OCI-M2 (cell line): Measurements from ENCODE around the gene KRTAP5-7.
"Not testable (repeated sequence)": the region's sequence is repeated elsewhere in the genome, so short reads cannot be mapped to it uniquely, and the experiment has no call there.

Experiments
- DNase-seq: peaks from one replicate; lab custom pipeline; 2025; ENCODE audit not compliant: unreplicated experiment; lab: John Stamatoyannopoulos, UW

The KRTAP5-7 gene

GRCh38 chr11:71532036-71532610 is 5.1 kb downstream of the KRTAP5-7 start:
- no peak for DNase-seq

GRCh38 chr11:71534711-71535608 is 7.9 kb downstream of the KRTAP5-7 start:
- not testable (repeated sequence) for DNase-seq

GRCh38 chr11:71535825-71536224 is 8.8 kb downstream of the KRTAP5-7 start:
- no peak for DNase-seq

- DNase-seq, result no peak
Measured at GRCh38 chr11:71537537-71537936, 10.5 kb downstream of the KRTAP5-7 start.

DNA sequence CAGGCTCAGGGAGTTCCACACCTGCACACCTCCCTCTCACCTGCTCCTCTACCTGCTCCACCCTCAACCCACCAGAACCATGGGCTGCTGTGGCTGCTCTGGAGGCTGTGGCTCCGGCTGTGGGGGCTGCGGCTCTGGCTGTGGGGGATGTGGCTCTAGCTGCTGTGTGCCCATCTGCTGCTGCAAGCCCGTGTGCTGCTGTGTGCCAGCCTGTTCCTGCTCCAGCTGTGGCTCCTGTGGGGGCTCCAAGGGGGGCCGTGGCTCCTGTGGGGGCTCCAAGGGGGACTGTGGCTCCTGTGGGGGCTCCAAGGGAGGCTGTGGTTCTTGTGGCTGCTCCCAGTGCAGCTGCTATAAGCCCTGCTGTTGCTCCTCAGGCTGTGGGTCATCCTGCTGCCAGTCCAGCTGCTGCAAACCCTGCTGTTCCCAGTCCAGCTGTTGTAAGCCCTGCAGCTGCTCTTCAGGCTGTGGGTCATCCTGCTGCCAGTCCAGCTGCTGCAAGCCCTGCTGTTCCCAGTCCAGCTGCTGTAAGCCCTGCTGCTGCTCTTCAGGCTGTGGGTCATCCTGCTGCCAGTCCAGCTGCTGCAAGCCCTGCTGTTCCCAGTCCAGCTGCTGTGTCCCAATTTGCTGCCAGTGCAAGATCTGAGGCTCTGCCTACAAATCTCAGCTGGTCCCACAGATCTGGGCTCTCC is 11.1 kb downstream of the KRTAP5-7 start, which contains the start of gene KRTAP5-8:
KRTAP5-8 (plus strand) TSS at position 49 of the 689 bp plus-strand sequence; CDS start at position 80, 31 bp downstream.
- not testable (repeated sequence) for DNase-seq

- DNase-seq, result no peak
Measured at GRCh38 chr11:71538666-71538990, 11.6 kb downstream of the KRTAP5-7 start.

DNA sequence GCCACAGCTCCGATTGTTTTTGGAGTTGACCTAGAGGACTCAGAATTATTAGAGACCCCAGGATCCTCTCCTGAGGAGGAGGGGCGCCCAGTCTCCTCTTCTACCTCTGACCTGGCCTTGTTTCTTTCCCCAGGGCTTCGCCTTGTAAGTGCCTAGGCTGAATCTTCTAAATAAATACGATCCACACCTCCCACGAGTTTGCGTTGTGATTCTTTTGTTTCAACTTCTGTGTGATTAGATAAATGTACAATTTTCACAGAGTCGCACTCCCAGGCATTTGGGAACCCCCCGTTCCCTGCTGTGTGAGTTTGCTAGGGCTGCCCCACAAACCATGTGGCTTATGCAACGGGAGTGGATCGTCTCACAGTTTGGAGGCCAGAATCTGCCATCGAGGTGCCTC is 11.9 kb downstream of the KRTAP5-7 start:
- DNase-seq, result no peak

GRCh38 chr11:71539971-71540370 is 12.9 kb downstream of the KRTAP5-7 start:
- DNase-seq, result not testable (repeated sequence)

DNA sequence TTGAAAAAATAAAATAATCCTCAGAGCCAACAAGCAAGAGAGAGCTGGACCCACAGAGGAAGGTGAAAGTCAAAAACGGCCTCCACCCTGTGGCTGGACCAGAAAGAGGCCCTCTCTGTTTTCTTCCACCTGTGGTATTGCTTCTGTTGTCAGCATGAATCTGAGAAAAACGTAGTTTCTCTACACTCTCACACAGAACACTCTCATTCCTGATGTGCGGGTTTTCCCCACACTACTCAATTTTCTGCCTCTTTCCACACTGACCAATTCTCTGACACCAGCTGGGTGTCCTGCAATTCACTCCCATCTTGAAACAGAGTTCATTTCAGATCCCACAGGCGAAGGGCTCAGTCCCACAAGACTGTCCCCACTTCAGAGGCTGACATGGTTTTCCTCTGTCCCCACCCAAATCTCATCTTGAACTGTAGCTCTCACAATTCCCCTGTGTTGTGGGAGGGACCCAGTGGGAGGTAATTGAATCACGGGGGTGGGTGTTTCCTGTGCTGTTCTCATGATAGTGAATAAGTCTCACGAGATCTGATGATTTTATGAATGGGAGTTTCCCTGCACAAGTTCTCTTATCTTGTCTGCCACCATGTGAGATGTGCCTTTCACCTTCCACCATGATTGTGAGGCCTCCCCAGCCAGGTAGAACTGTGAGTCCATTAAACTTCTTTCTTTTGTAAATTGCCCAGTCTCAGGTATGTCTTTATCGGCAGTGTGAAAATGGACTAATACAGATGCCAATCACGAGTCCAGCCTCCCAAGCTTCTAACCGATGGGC is 13.6 kb downstream of the KRTAP5-7 start:
- not testable (repeated sequence) for DNase-seq

DNA sequence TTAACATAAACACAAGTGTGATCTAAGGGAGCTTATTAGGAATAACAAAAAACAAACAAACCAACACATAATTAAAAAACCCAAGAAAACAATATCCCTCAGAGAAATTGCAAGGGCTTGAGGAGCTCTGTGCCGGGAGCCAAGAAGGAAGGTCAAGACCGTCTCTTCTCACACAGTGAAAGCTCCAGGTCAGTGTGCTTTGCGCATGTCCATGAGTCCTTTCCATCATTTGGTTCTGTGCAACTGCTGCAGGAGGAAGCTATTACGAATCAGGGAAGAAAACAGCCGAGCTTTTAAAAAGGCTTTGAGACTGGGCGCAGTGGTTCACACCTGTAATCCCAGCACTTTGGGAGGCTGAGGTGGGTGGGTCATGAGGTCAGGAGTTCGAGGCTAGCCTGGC is 15.3 kb downstream of the KRTAP5-7 start:
- no peak for DNase-seq

DNA sequence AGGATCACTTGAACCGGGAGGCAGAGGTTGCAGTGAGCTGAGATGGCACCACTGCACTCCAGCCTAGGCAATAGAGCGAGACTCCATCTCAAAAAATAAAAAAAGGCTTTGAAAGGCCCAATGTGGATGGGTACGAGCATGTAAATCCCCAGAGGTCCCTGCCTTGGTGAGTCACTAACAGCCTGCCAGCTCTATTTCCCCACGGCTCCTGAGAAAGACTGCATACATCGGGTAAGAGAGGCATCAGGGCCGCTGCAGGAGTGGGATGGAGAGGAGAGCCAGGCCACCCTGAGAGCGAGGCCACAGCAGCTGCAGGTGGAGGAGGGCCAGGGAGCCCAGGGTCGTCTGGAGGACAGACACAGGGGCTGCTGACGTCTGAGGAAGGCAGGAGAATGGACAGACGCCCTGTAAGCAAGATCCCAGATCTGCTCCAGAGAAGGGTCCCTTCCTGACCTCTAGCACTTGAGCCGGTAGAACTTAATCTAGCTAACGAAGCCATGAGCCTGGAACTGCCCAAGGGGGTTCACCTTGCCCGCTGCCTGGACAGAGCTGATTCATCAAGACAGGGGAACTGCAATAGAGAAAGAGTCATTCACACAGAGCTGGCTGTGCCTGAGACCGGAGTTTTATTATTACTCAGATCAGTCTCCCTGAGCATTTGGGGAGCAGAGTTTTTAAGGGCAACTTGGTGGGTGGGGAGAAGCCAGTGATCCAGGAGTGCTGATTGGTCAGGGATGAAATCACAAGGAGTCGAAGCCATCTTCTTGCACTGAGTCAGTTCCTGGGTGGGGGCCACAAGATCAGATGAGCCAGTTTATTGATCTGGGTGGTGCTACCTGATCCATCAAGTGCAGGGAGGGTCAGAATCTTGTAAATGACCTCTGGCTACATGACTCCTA is 16.1 kb downstream of the KRTAP5-7 start:
- DNase-seq, result no peak

DNA sequence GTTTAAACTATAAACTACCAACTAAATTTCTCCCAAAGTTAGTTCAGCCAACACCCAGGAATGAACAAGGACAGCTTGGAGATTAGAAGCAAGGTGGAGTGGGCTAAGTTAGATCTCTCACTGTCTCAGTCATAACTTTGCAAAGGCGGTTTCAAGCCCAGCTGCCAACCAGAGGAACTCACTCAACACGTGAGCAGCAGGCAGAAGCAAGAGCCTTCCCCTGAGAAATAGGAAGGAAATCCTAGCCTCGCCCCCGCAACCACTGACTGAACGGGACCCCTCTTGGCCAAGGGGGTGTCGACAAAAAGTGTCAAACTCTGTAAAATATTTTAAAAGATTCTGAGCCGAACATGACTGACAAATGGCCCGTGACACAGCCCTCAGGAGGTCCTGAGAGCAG is 16.8 kb downstream of the KRTAP5-7 start:
- no peak for DNase-seq

- DNase-seq, result no peak
Measured at GRCh38 chr11:71544525-71545214, 17.6 kb downstream of the KRTAP5-7 start.

DNA sequence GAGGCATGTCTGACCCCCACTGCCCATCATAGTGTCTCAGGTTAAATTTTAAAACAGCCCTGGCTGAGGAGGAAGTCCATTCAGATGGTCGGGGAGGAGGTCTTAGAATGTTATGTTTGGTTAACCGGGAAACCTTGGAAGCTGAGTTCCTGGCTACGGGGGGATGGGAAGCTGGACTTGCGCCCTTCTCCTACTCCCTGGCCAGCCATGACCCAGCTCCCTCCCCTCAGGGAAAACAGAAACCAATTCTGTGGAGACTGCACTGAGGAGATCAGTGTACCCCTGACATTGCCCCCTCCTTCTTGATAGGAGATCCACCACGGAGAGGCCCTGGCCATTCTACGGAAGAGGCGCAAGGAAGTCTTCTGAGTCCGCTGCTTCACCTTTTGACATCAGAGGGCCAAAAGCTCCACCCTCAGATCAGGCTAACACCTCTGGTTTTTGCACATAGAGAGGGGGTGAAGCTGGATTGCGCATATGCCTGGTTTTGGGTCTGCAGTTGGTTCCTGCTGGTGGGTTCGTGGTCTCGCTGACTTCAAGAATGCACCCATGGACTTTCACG is 18.4 kb downstream of the KRTAP5-7 start:
- DNase-seq, result no peak

- no peak for DNase-seq
Measured at GRCh38 chr11:71548120-71548519, 21.1 kb downstream of the KRTAP5-7 start, which contains the start of gene KRTAP5-9. Gene KRTAP5-9 (plus strand): TSS chr11:71548420. CDS start chr11:71548658, 238 bp downstream.

- DNase-seq, result no peak
Measured at GRCh38 chr11:71548716-71549151, 21.7 kb downstream of the KRTAP5-7 start.

- DNase-seq, result no peak
Measured at GRCh38 chr11:71551711-71552110, 24.6 kb downstream of the KRTAP5-7 start.

DNA sequence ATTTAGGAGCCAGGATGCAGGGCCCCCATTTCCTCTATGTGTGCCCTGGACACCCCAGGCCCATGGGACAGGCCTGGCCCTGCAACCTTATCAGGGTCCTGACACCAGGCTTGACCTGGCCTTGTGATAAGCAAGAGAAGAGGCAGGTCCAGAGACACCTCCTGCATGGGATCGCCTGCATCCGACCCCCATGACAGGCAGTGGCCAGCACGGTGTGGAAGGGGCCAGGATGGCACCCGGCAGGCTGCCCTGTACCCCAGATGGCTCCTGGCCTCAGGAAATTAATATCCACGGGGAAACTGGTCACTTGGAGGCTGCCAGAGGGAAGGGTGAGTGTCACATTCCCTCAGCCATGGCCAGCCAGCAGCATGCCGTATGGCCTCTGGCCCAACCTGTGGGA is 27.9 kb downstream of the KRTAP5-7 start:
- DNase-seq, result no peak

DNA sequence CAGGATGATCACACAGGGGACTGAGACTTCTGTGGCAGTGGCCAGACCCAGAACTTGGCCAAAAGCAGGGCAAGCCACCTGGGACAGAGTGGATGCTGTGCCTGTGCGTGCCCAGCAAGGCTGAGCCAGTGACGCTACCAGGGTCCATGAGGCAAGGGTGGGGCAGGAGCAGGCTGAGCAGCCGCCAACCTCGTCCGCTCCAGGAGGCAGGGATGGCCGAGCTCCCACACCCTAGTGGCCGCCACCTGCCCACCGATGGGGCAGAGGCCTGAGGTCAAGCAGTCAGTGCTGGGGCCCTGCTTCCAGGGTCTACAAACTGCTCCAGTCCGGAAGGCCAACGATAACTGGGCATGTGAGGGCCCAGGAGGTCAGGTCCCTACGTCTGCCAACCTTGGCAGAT is 28.4 kb downstream of the KRTAP5-7 start:
- no peak for DNase-seq
